DND-41 (cell line): Measurements from ENCODE around the gene SCN8A.

Experiments
- EZH2 ChIP-seq: IDR thresholded peaks from 3 replicates; pipeline ENCODE4 v1.6.1; 2012; ENCODE audit warnings: borderline replicate concordance, low read depth, mild to moderate bottlenecking, moderate library complexity, low read length, inconsistent platforms; ENCODE audit not compliant: severe bottlenecking
- TF ChIP-seq, protein P1 (sequence below): IDR thresholded peaks from 2 replicates; pipeline ENCODE4 v1.5.1; 2012; ENCODE audit warnings: borderline replicate concordance, low read length, moderate library complexity, mild to moderate bottlenecking; ENCODE audit not compliant: poor library complexity, severe bottlenecking; ENCODE audit errors: extremely low read depth

DNA sequence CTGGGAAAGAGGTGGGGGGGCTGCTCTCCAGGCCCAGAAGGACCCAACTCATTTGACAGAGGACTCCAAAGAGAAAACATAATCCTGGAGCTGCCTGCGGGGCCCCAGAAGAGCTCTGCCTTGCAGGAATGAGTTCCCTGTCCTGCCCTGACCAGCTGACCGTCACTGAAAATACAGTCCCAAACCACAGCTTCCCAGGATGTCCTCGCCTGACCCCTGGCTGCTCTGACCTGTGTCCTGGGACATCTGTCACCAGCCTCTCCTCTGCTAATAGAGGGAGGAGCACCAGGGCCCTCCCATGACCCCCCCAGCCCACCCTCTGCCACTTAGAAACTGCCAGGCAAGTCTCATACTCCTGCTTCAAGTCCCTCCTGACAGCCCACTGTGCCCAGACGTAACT, 247.7 kb downstream of the SCN8A start:
- TF ChIP-seq, protein P1, sequence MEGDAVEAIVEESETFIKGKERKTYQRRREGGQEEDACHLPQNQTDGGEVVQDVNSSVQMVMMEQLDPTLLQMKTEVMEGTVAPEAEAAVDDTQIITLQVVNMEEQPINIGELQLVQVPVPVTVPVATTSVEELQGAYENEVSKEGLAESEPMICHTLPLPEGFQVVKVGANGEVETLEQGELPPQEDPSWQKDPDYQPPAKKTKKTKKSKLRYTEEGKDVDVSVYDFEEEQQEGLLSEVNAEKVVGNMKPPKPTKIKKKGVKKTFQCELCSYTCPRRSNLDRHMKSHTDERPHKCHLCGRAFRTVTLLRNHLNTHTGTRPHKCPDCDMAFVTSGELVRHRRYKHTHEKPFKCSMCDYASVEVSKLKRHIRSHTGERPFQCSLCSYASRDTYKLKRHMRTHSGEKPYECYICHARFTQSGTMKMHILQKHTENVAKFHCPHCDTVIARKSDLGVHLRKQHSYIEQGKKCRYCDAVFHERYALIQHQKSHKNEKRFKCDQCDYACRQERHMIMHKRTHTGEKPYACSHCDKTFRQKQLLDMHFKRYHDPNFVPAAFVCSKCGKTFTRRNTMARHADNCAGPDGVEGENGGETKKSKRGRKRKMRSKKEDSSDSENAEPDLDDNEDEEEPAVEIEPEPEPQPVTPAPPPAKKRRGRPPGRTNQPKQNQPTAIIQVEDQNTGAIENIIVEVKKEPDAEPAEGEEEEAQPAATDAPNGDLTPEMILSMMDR = no peak
- no peak for TF ChIP-seq EZH2
